Esophagus squamous epithelium (tissue), 5 donors: ENCODE results near the gene SIGLEC9. TPM values are rescaled to one million over a fixed set of nuclear protein-coding genes. Genes with fewer than 3 reads are reported as not detected.

Experiments used
- DNase-seq: peaks from one replicate; lab custom pipeline; 2025; lab: John Stamatoyannopoulos, UW
- H3K27ac ChIP-seq, 4 donors: fragments of 200-600 bp; sonication (generic); one replicate each; pipeline ENCODE4 v1.5.1; 2016 to 2019; ENCODE audit warnings: mild to moderate bottlenecking in 1 of 4
- H3K27me3 ChIP-seq, 4 donors: fragments of 200-600 bp; sonication (generic); 1 replicate in 3 of 4; 2 replicates in 1 of 4; pipeline versions ENCODE4 v1.5.1 to v1.6.0; 2017 to 2021; ENCODE audit warnings: antibody characterized with exemption in 1 of 4
- H3K36me3 ChIP-seq, 3 donors: fragments of 200-600 bp; sonication (generic); one replicate each; pipeline ENCODE4 v1.5.1; 2016 to 2019
- H3K4me1 ChIP-seq, 3 donors: fragments of 200-600 bp; sonication (generic); one replicate each; pipeline ENCODE4 v1.5.1; 2017 to 2019
- H3K4me3 ChIP-seq, 4 donors: fragments of 200-600 bp; sonication (generic); 1 replicate in 3 of 4; 2 replicates in 1 of 4; pipeline ENCODE4 v1.5.1; 2016 to 2019; ENCODE audit warnings: mild to moderate bottlenecking in 2 of 4, moderate library complexity in 1 of 4
- H3K9me3 ChIP-seq, 3 donors: fragments of 200-600 bp; sonication (generic); one replicate each; pipeline ENCODE4 v1.5.1; 2016 to 2019
- POLR2A ChIP-seq, 4 donors: fragments of 450-650 bp; IDR thresholded peaks; one replicate each; pipeline ENCODE4 v1.6.1; 2017; ENCODE audit warnings: antibody characterized with exemption in 4 of 4, mild to moderate bottlenecking in 4 of 4, moderate library complexity in 3 of 4
- WGBS, 2 donors: methylation state at CpG; one replicate each; pipeline ENCODE4 v1.1.5; 2018; 5-methylcytosine and 5-hydroxymethylcytosine counted together
- intact Hi-C: fragments of 100-400 bp; cut with DNase I; formaldehyde crosslinking; loops from one replicate; pipeline ENCODE4 v1.15.0; 2022
- total RNA-seq, 4 donors: library from RNA; depleted of rRNA; stranded (reverse); fragments of >200 nt; gene quantifications; one replicate each; pipeline ENCODE4 v1.1.0, GENCODE V29; 2016
- TF ChIP-seq, protein P1 (sequence below), 6 experiments: fragments of 450-650 bp in 4 of 6; fragments of 200-600 bp in 2 of 6; sonication (generic) in 2 of 6; IDR thresholded peaks; one replicate each; pipeline ENCODE4 v1.5.1; 2016 to 2019; ENCODE audit warnings: antibody characterized with exemption in 6 of 6, mild to moderate bottlenecking in 4 of 6, moderate library complexity in 4 of 6
- donor health status: DM: yes; HTN: yes; CAD: no.

SIGLEC9 gene
- total RNA-seq, 4 donors from 2014 or later, result 0.49 to 4.4 (median 2.4) TPM

DNA sequence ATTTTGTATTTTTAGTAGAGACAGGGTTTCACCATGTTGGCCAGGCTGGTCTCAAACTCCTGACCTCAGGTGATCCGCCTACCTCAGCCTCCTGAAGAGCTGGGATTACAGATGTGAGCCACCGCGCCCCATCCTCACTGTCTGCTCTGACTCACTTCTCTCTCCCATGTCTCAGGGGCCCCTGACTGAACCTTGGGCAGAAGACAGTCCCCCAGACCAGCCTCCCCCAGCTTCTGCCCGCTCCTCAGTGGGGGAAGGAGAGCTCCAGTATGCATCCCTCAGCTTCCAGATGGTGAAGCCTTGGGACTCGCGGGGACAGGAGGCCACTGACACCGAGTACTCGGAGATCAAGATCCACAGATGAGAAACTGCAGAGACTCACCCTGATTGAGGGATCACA lies 5.0 kb downstream of the SIGLEC9 start:
- TF ChIP-seq, protein P1, sequence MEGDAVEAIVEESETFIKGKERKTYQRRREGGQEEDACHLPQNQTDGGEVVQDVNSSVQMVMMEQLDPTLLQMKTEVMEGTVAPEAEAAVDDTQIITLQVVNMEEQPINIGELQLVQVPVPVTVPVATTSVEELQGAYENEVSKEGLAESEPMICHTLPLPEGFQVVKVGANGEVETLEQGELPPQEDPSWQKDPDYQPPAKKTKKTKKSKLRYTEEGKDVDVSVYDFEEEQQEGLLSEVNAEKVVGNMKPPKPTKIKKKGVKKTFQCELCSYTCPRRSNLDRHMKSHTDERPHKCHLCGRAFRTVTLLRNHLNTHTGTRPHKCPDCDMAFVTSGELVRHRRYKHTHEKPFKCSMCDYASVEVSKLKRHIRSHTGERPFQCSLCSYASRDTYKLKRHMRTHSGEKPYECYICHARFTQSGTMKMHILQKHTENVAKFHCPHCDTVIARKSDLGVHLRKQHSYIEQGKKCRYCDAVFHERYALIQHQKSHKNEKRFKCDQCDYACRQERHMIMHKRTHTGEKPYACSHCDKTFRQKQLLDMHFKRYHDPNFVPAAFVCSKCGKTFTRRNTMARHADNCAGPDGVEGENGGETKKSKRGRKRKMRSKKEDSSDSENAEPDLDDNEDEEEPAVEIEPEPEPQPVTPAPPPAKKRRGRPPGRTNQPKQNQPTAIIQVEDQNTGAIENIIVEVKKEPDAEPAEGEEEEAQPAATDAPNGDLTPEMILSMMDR (IDR thresholded peaks at IDR 0.05), result no peak
- TF ChIP-seq POLR2A (IDR thresholded peaks at IDR 0.05), result no peak
- Histone ChIP-seq H3K27ac (no peak overlapping the region), H3K4me1 (peaks cover 0 to 8% (median 0%) of the 10 kb centered on the region in 3 donors), H3K9me3 (no peaks in the 10 kb centered on the region), H3K36me3 (no peaks in the 10 kb centered on the region), H3K27me3 (peaks cover 0 to 30% (median 0%) of the 10 kb centered on the region in 4 donors), H3K4me3 (no peak overlapping the region)
- intact Hi-C loops, result no loop called here
- WGBS, 2 donors, result 90 to 94% methylated on average over 3 to 7 of the region's 8 CpGs
- DNase-seq, result no peak

DNA sequence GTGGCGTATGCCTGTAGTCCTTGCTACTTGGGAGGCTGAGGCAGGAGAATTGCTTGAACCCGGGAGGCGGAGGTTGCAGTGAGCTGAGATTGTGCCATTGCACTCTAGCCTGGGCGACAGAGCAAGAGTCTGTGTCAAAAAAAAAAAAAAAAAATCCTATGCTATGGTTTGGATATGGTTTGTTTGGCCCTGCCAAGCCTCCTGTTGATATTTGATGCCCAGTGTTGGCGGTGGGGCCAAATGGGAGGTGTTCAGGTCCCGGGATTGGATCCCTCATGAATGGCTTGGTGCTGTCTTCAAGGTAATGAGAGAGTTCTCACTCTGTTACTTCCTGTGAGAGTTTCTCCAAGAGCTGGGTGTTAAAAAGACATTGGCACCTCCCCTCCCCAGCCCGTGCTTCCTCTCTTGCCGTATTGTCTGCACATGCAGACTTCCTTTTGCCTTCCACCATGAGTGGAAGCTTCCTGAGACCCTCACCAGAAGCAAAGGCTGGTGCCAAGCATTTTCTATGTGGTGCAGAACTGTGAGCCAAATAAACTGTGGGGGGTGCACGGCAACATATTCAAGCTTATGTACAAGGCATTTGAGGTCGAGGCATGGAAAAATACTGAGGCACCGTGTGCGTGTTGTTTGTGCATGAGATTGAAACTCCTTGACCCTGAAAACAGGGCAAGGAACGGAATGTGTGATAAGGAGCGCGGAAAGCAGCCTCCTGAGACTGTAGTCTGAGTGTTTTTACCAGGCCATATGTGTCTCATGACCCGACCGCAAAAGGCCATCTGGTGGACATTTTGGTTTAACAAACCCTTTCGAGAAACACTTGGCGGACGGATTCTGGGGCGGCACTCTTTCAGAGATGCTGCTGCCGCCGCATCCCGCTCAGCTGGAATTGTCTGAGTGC lies 7.3 kb downstream of the SIGLEC9 start:
- no peak for DNase-seq
- H3K27me3 ChIP-seq, result peaks cover 0 to 19% (median 0%) of the 10 kb centered on the region in 4 donors
- H3K9me3 ChIP-seq, result no peaks in the 10 kb centered on the region
- no peak for TF ChIP-seq POLR2A (IDR thresholded peaks at IDR 0.05)
- TF ChIP-seq, protein P1 (IDR thresholded peaks at IDR 0.05), result no peak
- intact Hi-C loops, result no loop called here
- H3K4me1 ChIP-seq, result peaks cover 0 to 8% (median 0%) of the 10 kb centered on the region in 3 donors
- WGBS, 2 donors, result 49 to 53% methylated on average over 23 to 24 of the region's 24 CpGs
- H3K36me3 ChIP-seq, result no peaks in the 10 kb centered on the region
- peak overlapping the region in 3 of 4 donors; percentile 1 to 44 (median 36) for H3K27ac ChIP-seq
- peak overlapping the region in 1 of 4 donors; percentile 15 for H3K4me3 ChIP-seq

DNA sequence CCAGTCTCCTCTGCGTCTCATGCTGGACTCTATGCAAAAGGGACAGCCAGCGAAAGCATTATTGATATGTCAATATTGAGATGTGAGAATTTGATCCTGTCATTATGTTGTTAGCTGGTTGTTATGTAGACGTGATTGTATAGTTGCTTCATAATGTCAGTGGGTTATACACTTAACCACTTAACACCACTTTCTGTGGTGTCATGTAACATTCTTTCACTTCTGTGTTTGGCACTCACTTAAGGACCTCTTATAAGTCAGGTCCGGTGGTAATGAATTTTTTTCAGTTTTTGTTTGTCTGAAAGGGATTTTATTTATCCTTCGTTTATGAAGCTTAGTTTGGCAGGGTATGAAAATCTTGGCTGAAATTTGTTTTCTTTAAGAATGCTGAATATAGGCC lies 10.3 kb downstream of the SIGLEC9 start:
- no peak for DNase-seq
- intact Hi-C loops, result no loop called here
- Histone ChIP-seq H3K9me3 (no peaks in the 10 kb centered on the region), H3K4me3 (no peak overlapping the region), H3K27me3 (peaks cover 0 to 35% (median 0%) of the 10 kb centered on the region in 4 donors), H3K27ac (no peak overlapping the region), H3K4me1 (no peaks in the 10 kb centered on the region), H3K36me3 (no peaks in the 10 kb centered on the region)
- no peak for TF ChIP-seq POLR2A (IDR thresholded peaks at IDR 0.05)
- TF ChIP-seq, protein P1 (IDR thresholded peaks at IDR 0.05), result no peak
- 65 to 82% methylated on average over 5 of the region's 5 CpGs for WGBS, 2 donors

DNA sequence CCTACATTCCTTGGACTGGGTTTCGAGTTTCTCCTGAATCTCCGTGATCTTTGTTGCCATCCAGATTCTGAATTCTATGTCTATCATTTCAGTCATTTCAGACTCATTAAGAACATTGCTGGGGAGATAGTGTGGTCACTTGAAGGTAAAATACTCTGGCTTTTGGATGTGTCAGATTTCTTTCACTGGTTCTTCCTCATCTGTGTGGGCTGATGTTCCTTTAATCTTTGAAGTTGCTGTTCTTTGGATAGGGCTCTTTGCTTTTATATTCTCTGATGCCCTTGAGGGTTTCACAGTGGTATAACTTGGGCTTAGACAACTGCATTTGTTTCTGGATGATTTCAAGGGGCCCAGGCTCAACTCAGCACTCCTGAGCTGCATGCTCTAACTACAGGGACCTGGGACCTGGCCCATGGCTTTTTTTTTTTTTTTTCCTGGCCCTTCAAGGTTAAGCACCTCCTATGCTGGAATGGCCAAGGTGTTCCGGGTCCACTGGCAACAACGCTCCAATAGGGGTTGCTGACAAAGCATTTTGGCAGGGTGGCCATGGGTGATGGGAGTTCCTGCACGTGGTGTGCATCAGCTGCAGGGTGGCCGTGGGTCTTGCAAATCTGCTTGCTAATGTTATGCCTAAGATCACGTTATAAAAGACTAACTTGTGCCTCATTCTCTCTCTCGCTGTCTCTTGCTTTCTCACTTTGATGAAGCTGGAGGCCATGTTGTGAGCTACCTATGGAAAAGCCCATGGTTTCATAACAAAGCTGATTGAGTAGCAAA lies 11.5 kb downstream of the SIGLEC9 start:
- H3K36me3 ChIP-seq, result no peaks in the 10 kb centered on the region
- 63 to 69% methylated on average over 8 of the region's 8 CpGs for WGBS, 2 donors
- no peak for DNase-seq
- H3K27ac ChIP-seq, result peak overlapping the region in 1 of 4 donors; percentile 21
- H3K4me3 ChIP-seq, result no peak overlapping the region
- intact Hi-C loops, result no loop called here
- no peak for TF ChIP-seq POLR2A (IDR thresholded peaks at IDR 0.05)
- TF ChIP-seq, protein P1 (IDR thresholded peaks at IDR 0.05), result no peak
- no peaks in the 10 kb centered on the region for H3K9me3 ChIP-seq
- H3K4me1 ChIP-seq, result no peaks in the 10 kb centered on the region
- H3K27me3 ChIP-seq, result peaks cover 0 to 42% (median 0%) of the 10 kb centered on the region in 4 donors
